Body of pancreas (tissue), 4 donors: ENCODE results near the gene SCYGR7. TPM values are rescaled to one million over a fixed set of nuclear protein-coding genes. Genes with fewer than 3 reads are reported as not detected.
A peak's percentile ranks its signal among the peaks of the same experiment; 100 is the strongest.

Source experiments
- ATAC-seq: fragments of 150-250 bp; one replicate; pipeline ENCODE4 v1.9.1; 2016
- DNase-seq, 4 donors: peaks; one replicate each; pipeline ENCODE4 v3.0.0-alpha.2; 2019
- H3K27ac ChIP-seq, 4 donors: fragments of 200-600 bp; sonication (generic); 1 replicate in 3 of 4; 2 replicates in 1 of 4; pipeline versions ENCODE4 v1.5.1 to v1.6.1; 2016 to 2019; ENCODE audit warnings: mild to moderate bottlenecking in 1 of 4, mixed read lengths in 1 of 4, moderate library complexity in 1 of 4
- H3K27me3 ChIP-seq, 2 donors: fragments of 200-600 bp; sonication (generic); one replicate each; pipeline ENCODE4 v1.6.0; 2016; ENCODE audit warnings: mild to moderate bottlenecking in 1 of 2
- H3K36me3 ChIP-seq, 2 donors: fragments of 200-600 bp; sonication (generic); replicated peaks in 1 of 2; 2 replicates each; pipeline ENCODE4 v1.5.1; 2016; ENCODE audit warnings: low read depth in 2 of 2; ENCODE audit not compliant: insufficient read depth in 1 of 2
- H3K4me1 ChIP-seq: fragments of 200-600 bp; sonication (generic); one replicate; pipeline ENCODE4 v1.6.0; 2016
- H3K4me3 ChIP-seq, 2 donors: fragments of 200-600 bp; sonication (generic); 1 replicate in 1 of 2; 2 replicates in 1 of 2; pipeline ENCODE4 v1.5.1; 2016 to 2019
- H3K9me3 ChIP-seq, 3 donors: fragments of 200-600 bp; sonication (generic); 1 replicate in 2 of 3; 2 replicates in 1 of 3; pipeline ENCODE4 v1.5.1; 2016
- CTCF ChIP-seq, 7 experiments: fragments of 450-650 bp in 4 of 7; fragments of 200-600 bp in 3 of 7; sonication (generic) in 3 of 7; IDR thresholded peaks; one replicate each; pipeline ENCODE4 v1.5.1; 2016 to 2019; ENCODE audit warnings: antibody characterized with exemption in 7 of 7
- POLR2A ChIP-seq, 3 donors: fragments of 450-650 bp; IDR thresholded peaks; one replicate each; pipeline ENCODE4 v1.6.1; 2016; ENCODE audit warnings: antibody characterized with exemption in 3 of 3, mild to moderate bottlenecking in 2 of 3
- WGBS, 2 donors: methylation state at CpG; one replicate each; pipeline ENCODE4 v1.1.5; 2017; 5-methylcytosine and 5-hydroxymethylcytosine counted together
- intact Hi-C: fragments of 100-400 bp; cut with DNase I; formaldehyde crosslinking; loops from one replicate; pipeline ENCODE4 v1.15.1; 2023
- total RNA-seq, 2 donors: library from RNA; depleted of rRNA; stranded (reverse); fragments of >200 nt; gene quantifications; one replicate each; pipeline ENCODE4 v1.1.0, GENCODE V29; 2016

The SCYGR7 gene
- total RNA-seq, 2 donors from 2014 or later = not detected

GRCh38 chr2:227713291-227713690 lies 14.8 kb upstream of the SCYGR7 start:
- WGBS, 2 donors = 87 to 95% methylated on average over 1 of the region's 1 CpG
- no peak for DNase-seq

GRCh38 chr2:227716501-227716900 lies 11.6 kb upstream of the SCYGR7 start:
- intact Hi-C loops = no loop called here
- WGBS, 2 donors = 84% methylated on average over 2 of the region's 2 CpGs; no CpG with 5 or more reads in 1 of the 2 donors
- H3K4me1 ChIP-seq = peaks cover 14% of the 10 kb centered on the region
- H3K27ac ChIP-seq = no peak overlapping the region
- H3K36me3 ChIP-seq = no peaks in the 10 kb centered on the region
- H3K4me3 ChIP-seq = no peak overlapping the region
- ATAC-seq = no peak
- no peak for TF ChIP-seq POLR2A (IDR thresholded peaks at IDR 0.05)
- no peak for TF ChIP-seq CTCF (IDR thresholded peaks at IDR 0.05)
- H3K27me3 ChIP-seq = no peaks in the 10 kb centered on the region
- H3K9me3 ChIP-seq = no peaks in the 10 kb centered on the region
- DNase-seq = no peak

More at GRCh38 chr2:227713291-227713690, 14.8 kb upstream of the SCYGR7 start:
- TF ChIP-seq POLR2A (IDR thresholded peaks at IDR 0.05) (no peak), CTCF (IDR thresholded peaks at IDR 0.05) (no peak)
- ATAC-seq = no peak
- intact Hi-C loops = no loop called here
- H3K27ac ChIP-seq = no peak overlapping the region
- peaks cover 10% of the 10 kb centered on the region for H3K4me1 ChIP-seq
- H3K36me3 ChIP-seq = no peaks in the 10 kb centered on the region
- H3K9me3 ChIP-seq = no peaks in the 10 kb centered on the region
- H3K27me3 ChIP-seq = no peaks in the 10 kb centered on the region
- no peak overlapping the region for H3K4me3 ChIP-seq

GRCh38 chr2:227717687-227718567 lies 10.2 kb upstream of the SCYGR7 start, which contains the start of gene SLC19A3:
SLC19A3 (minus strand) TSS chr2:227718028; CDS start chr2:227702318, 15,710 bp downstream.
- Histone ChIP-seq H3K4me1 (peaks cover 14% of the 10 kb centered on the region), H3K36me3 (no peaks in the 10 kb centered on the region), H3K27me3 (no peaks in the 10 kb centered on the region), H3K4me3 (peak within 1 kb of the TSS in 1 of 2 donors; percentile 15), H3K27ac (peak within 1 kb of the TSS in 3 of 4 donors; percentile 45 to 68 (median 54)), H3K9me3 (no peaks in the 10 kb centered on the region)
- TF ChIP-seq POLR2A (IDR thresholded peaks at IDR 0.05) = no peak
- no peak for TF ChIP-seq CTCF (IDR thresholded peaks at IDR 0.05)
- peak; percentile 84 for ATAC-seq
- DNase-seq = peak; percentile 72 to 90 (median 84)
- WGBS, 2 donors = 6 to 15% methylated on average over 7 to 34 of the region's 35 CpGs
- intact Hi-C loops = no loop called here

GRCh38 chr2:227719641-227720040 lies 8.5 kb upstream of the SCYGR7 start:
- intact Hi-C loops = no loop called here
- Histone ChIP-seq H3K27ac (no peak overlapping the region), H3K4me1 (peaks cover 14% of the 10 kb centered on the region), H3K27me3 (no peaks in the 10 kb centered on the region), H3K9me3 (no peaks in the 10 kb centered on the region), H3K36me3 (no peaks in the 10 kb centered on the region), H3K4me3 (no peak overlapping the region)
- WGBS, 2 donors = 80 to 87% methylated on average over 4 of the region's 4 CpGs
- no peak for DNase-seq
- no peak for ATAC-seq
- TF ChIP-seq POLR2A (IDR thresholded peaks at IDR 0.05) (no peak), CTCF (IDR thresholded peaks at IDR 0.05) (no peak)
